ACC112 (cell line): ENCODE measurements around the gene NPAS2.
A peak's percentile ranks its signal among the peaks of the same experiment; 100 is the strongest.

Experiments
- H2AFZ ChIP-seq: fragments of 200-600 bp; sonication (generic); one replicate; pipeline ENCODE4 v1.6.0; 2017; ENCODE audit warnings: antibody characterized with exemption, low read length; ENCODE audit not compliant: unreplicated experiment
- H3K27ac ChIP-seq: fragments of 200-600 bp; sonication (generic); 2 replicates; pipeline ENCODE4 v1.5.1; 2014; ENCODE audit warnings: low read depth, mild to moderate bottlenecking, antibody characterized with exemption, low read length, moderate library complexity
- H3K27me3 ChIP-seq: fragments of 200-600 bp; sonication (generic); 2 replicates; pipeline ENCODE4 v1.6.1; 2014; ENCODE audit warnings: mild to moderate bottlenecking, antibody characterized with exemption, low read length, moderate library complexity, mixed read lengths; ENCODE audit not compliant: insufficient read depth
- H3K36me3 ChIP-seq: fragments of 200-600 bp; sonication (generic); 2 replicates; pipeline ENCODE4 v1.6.1; 2016; ENCODE audit warnings: mild to moderate bottlenecking, antibody characterized with exemption, low read length, moderate library complexity, mixed read lengths; ENCODE audit not compliant: insufficient read depth
- H3K4me1 ChIP-seq: fragments of 200-600 bp; sonication (generic); one replicate; pipeline ENCODE4 v1.6.1; 2016; ENCODE audit warnings: low read length, mixed read lengths; ENCODE audit not compliant: insufficient read depth, unreplicated experiment, control insufficient read depth
- H3K4me3 ChIP-seq: fragments of 200-600 bp; sonication (generic); 2 replicates; pipeline ENCODE4 v1.5.1; 2014; ENCODE audit warnings: mild to moderate bottlenecking, low read depth, low read length
- H3K79me2 ChIP-seq: fragments of 200-600 bp; sonication (generic); one replicate; pipeline ENCODE4 v1.6.0; 2016; ENCODE audit warnings: low read length; ENCODE audit not compliant: control insufficient read depth, unreplicated experiment, insufficient read depth

NPAS2 gene

GRCh38 chr2:100853909-100854810 lies 34.2 kb downstream of the NPAS2 start:
- no peaks in the 10 kb centered on the region for H3K36me3 ChIP-seq
- H2AFZ ChIP-seq: no peak overlapping the region
- H3K27ac ChIP-seq: no peak overlapping the region
- H3K79me2 ChIP-seq: no peaks in the 10 kb centered on the region
- no peak overlapping the region for H3K4me3 ChIP-seq
- H3K4me1 ChIP-seq: peaks cover 14% of the 10 kb centered on the region
- H3K27me3 ChIP-seq: no peaks in the 10 kb centered on the region

- Histone ChIP-seq H3K27me3 (no peaks in the 10 kb centered on the region), H2AFZ (no peak overlapping the region), H3K79me2 (no peaks in the 10 kb centered on the region), H3K4me3 (no peak overlapping the region), H3K4me1 (peaks cover 14% of the 10 kb centered on the region), H3K27ac (no peak overlapping the region), H3K36me3 (no peaks in the 10 kb centered on the region)
Observed at GRCh38 chr2:100855084-100855483, 35.1 kb downstream of the NPAS2 start.

GRCh38 chr2:100855606-100856005 lies 35.7 kb downstream of the NPAS2 start:
- peaks cover 14% of the 10 kb centered on the region for H3K4me1 ChIP-seq

GRCh38 chr2:100856732-100857131 lies 36.8 kb downstream of the NPAS2 start:
- H3K79me2 ChIP-seq: peaks cover 3% of the 10 kb centered on the region
- H3K4me3 ChIP-seq: no peak overlapping the region
- peaks cover 14% of the 10 kb centered on the region for H3K4me1 ChIP-seq
- H2AFZ ChIP-seq: no peak overlapping the region
- no peaks in the 10 kb centered on the region for H3K36me3 ChIP-seq
- no peaks in the 10 kb centered on the region for H3K27me3 ChIP-seq
- no peak overlapping the region for H3K27ac ChIP-seq

More at GRCh38 chr2:100855606-100856005, 35.7 kb downstream of the NPAS2 start:
- no peaks in the 10 kb centered on the region for H3K36me3 ChIP-seq
- H3K79me2 ChIP-seq: no peaks in the 10 kb centered on the region
- no peak overlapping the region for H2AFZ ChIP-seq
- no peak overlapping the region for H3K4me3 ChIP-seq
- H3K27me3 ChIP-seq: no peaks in the 10 kb centered on the region
- H3K27ac ChIP-seq: no peak overlapping the region

GRCh38 chr2:100857341-100857740 lies 37.4 kb downstream of the NPAS2 start:
- Histone ChIP-seq H3K36me3 (no peaks in the 10 kb centered on the region), H2AFZ (no peak overlapping the region), H3K4me3 (no peak overlapping the region), H3K79me2 (peaks cover 3% of the 10 kb centered on the region), H3K27me3 (no peaks in the 10 kb centered on the region), H3K4me1 (peaks cover 14% of the 10 kb centered on the region), H3K27ac (peak overlapping the region; percentile 78)

GRCh38 chr2:100857915-100858314 lies 38.0 kb downstream of the NPAS2 start:
- H3K27ac ChIP-seq: peak overlapping the region; percentile 78
- H3K4me1 ChIP-seq: peaks cover 14% of the 10 kb centered on the region
- 0 out of 2 replicates have a peak overlapping the region, but pooled peaks have one; percentile 11 for H3K4me3 ChIP-seq
- peaks cover 4% of the 10 kb centered on the region for H3K79me2 ChIP-seq
- no peaks in the 10 kb centered on the region for H3K36me3 ChIP-seq
- H2AFZ ChIP-seq: no peak overlapping the region
- H3K27me3 ChIP-seq: no peaks in the 10 kb centered on the region

GRCh38 chr2:100859902-100860301 lies 40.0 kb downstream of the NPAS2 start:
- no peak overlapping the region for H3K27ac ChIP-seq
- no peak overlapping the region for H3K4me3 ChIP-seq
- H3K36me3 ChIP-seq: no peaks in the 10 kb centered on the region
- peaks cover 9% of the 10 kb centered on the region for H3K79me2 ChIP-seq
- no peak overlapping the region for H2AFZ ChIP-seq
- H3K4me1 ChIP-seq: peaks cover 14% of the 10 kb centered on the region
- H3K27me3 ChIP-seq: no peaks in the 10 kb centered on the region

- H3K27me3 ChIP-seq: no peaks in the 10 kb centered on the region
- no peaks in the 10 kb centered on the region for H3K36me3 ChIP-seq
- no peak overlapping the region for H3K27ac ChIP-seq
- no peak overlapping the region for H2AFZ ChIP-seq
- H3K79me2 ChIP-seq: peaks cover 9% of the 10 kb centered on the region
- H3K4me3 ChIP-seq: no peak overlapping the region
- peaks cover 22% of the 10 kb centered on the region for H3K4me1 ChIP-seq
Observed at GRCh38 chr2:100861340-100861739, 41.4 kb downstream of the NPAS2 start.

GRCh38 chr2:100862081-100862480 lies 42.1 kb downstream of the NPAS2 start:
- H3K4me1 ChIP-seq: peaks cover 26% of the 10 kb centered on the region
- H3K27ac ChIP-seq: no peak overlapping the region
- H3K4me3 ChIP-seq: no peak overlapping the region
- peaks cover 9% of the 10 kb centered on the region for H3K79me2 ChIP-seq
- no peaks in the 10 kb centered on the region for H3K27me3 ChIP-seq
- H2AFZ ChIP-seq: no peak overlapping the region
- no peaks in the 10 kb centered on the region for H3K36me3 ChIP-seq

GRCh38 chr2:100865816-100866460 lies 46.0 kb downstream of the NPAS2 start:
- H2AFZ ChIP-seq: no peak overlapping the region
- no peak overlapping the region for H3K4me3 ChIP-seq
- peaks cover 12% of the 10 kb centered on the region for H3K4me1 ChIP-seq
- H3K36me3 ChIP-seq: no peaks in the 10 kb centered on the region; the same call in none of the 2 replicates
- H3K79me2 ChIP-seq: peaks cover 9% of the 10 kb centered on the region
- H3K27ac ChIP-seq: peak overlapping the region; percentile 57
- no peaks in the 10 kb centered on the region for H3K27me3 ChIP-seq
